HG02759 (cell line): Measurements from ENCODE around the gene AGPAT3.
"Not testable (repeated sequence)": the region's sequence is repeated elsewhere in the genome, so short reads cannot be mapped to it uniquely, and the experiment has no call there.

Experiments
- ATAC-seq: cut with Tn5 transposase; IDR thresholded peaks from one replicate; pipeline ENCODE4 v1.9.1; 2021; ENCODE audit warnings: mild to moderate bottlenecking, moderate library complexity; ENCODE audit not compliant: unreplicated experiment

Gene AGPAT3

GRCh38 chr21:43834146-43834905, 30.7 kb upstream of the AGPAT3 start:
- no peak for ATAC-seq

- ATAC-seq: no peak
Measured at GRCh38 chr21:43835050-43835449, 30.0 kb upstream of the AGPAT3 start.

- ATAC-seq: no peak
Measured at GRCh38 chr21:43835861-43836260, 29.2 kb upstream of the AGPAT3 start.

GRCh38 chr21:43836616-43837015, 28.4 kb upstream of the AGPAT3 start:
- ATAC-seq: no peak

GRCh38 chr21:43840259-43840658, 24.8 kb upstream of the AGPAT3 start:
- ATAC-seq: no peak

- no peak for ATAC-seq
Measured at GRCh38 chr21:43842742-43843141, 22.3 kb upstream of the AGPAT3 start.

GRCh38 chr21:43844906-43845305, 20.1 kb upstream of the AGPAT3 start:
- not testable (repeated sequence) for ATAC-seq

GRCh38 chr21:43845386-43845785, 19.6 kb upstream of the AGPAT3 start:
- no peak for ATAC-seq

- no peak for ATAC-seq
Measured at GRCh38 chr21:43846430-43846829, 18.6 kb upstream of the AGPAT3 start.

GRCh38 chr21:43847301-43847700, 17.7 kb upstream of the AGPAT3 start:
- no peak for ATAC-seq

- no peak for ATAC-seq
Measured at GRCh38 chr21:43848771-43849170, 16.3 kb upstream of the AGPAT3 start.

- ATAC-seq: no peak
Measured at GRCh38 chr21:43849532-43850299, 15.3 kb upstream of the AGPAT3 start.

GRCh38 chr21:43850728-43851295, 14.2 kb upstream of the AGPAT3 start:
- no peak for ATAC-seq

GRCh38 chr21:43851593-43851992, 13.4 kb upstream of the AGPAT3 start:
- no peak for ATAC-seq

GRCh38 chr21:43853851-43854772, 10.9 kb upstream of the AGPAT3 start:
- no peak for ATAC-seq

- no peak for ATAC-seq
Measured at GRCh38 chr21:43854773-43855633, 10.0 kb upstream of the AGPAT3 start.

- no peak for ATAC-seq
Measured at GRCh38 chr21:43855955-43856354, 9.1 kb upstream of the AGPAT3 start.

- no peak for ATAC-seq
Measured at GRCh38 chr21:43858806-43859648, 6.0 kb upstream of the AGPAT3 start.

GRCh38 chr21:43859747-43860214, 5.2 kb upstream of the AGPAT3 start:
- ATAC-seq: no peak
